ENCODE results near the gene PARP8.

- TF ChIP-seq POLR2A (IDR thresholded peaks at IDR 0.05) (no peak), CTCF (IDR thresholded peaks at IDR 0.05) (no peak)
Measured at GRCh38 chr5:50808406-50808805, 142.0 kb downstream of the PARP8 start.
